Testis (tissue), 2 donors: ENCODE measurements around the gene ESF1.

Source experiments
- CTCF ChIP-seq, 3 experiments: fragments of 450-650 bp in 2 of 3; fragments of 200-600 bp in 1 of 3; sonication (generic) in 1 of 3; IDR thresholded peaks; one replicate each; pipeline ENCODE4 v1.5.1; 2016 to 2019; ENCODE audit warnings: antibody characterized with exemption in 3 of 3, mild to moderate bottlenecking in 2 of 3, moderate library complexity in 1 of 3
- POLR2A ChIP-seq: fragments of 450-650 bp; IDR thresholded peaks from one replicate; pipeline ENCODE4 v1.6.1; 2017; ENCODE audit warnings: antibody characterized with exemption, mild to moderate bottlenecking, moderate library complexity

DNA sequence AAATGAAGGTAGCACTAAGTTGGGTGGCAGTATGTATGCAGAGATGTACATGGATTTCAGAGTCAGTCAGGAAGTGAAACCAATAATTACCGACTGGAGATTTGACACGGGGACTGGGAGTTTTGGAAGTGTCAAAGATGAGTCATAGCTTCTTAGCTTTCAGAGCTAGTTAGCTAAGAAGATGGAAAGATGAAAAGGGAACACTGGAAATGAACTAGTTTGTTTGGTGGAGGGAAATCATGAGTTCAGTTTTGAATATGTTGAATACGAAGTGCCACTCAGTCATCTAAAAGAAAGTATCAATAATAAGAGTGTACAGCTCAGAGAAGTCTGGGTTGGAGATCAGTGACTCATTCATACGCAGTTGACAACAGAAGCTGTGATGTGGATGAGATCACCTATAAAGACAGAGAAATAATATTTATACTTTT is 7.5 kb downstream of the ESF1 start:
- no peak for TF ChIP-seq CTCF (IDR thresholded peaks at IDR 0.05)
- TF ChIP-seq POLR2A, result no peak
